Measurements from ENCODE around the gene RAD1.

The RAD1 gene

DNA sequence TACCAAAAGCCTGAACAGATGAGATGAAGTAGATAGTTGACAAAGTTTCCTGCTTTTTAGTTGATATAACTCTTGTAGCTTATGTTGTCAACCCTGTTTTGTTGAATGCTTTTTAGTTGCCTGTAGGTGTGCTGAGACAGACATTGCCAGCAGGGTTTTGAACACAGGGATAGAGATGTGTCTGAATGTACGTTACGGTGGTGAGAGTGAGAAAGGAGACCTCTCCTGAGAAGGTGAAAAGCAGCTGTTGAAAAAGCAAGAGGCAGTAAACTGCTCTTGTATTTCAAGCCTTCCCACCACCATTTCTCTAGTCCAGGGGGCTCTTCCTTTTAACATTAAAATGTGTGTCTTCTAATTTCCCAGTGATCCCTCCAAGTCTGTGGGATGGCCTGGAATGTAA, 28.7 kb upstream of the RAD1 start:
- ChIA-PET POLR2A (ENCODE audit: low non-redundant PET) (no interaction called here), CTCF (no interaction called here)
- H3K27ac ChIP-seq = no peak overlapping the region
- TF ChIP-seq, protein P1, sequence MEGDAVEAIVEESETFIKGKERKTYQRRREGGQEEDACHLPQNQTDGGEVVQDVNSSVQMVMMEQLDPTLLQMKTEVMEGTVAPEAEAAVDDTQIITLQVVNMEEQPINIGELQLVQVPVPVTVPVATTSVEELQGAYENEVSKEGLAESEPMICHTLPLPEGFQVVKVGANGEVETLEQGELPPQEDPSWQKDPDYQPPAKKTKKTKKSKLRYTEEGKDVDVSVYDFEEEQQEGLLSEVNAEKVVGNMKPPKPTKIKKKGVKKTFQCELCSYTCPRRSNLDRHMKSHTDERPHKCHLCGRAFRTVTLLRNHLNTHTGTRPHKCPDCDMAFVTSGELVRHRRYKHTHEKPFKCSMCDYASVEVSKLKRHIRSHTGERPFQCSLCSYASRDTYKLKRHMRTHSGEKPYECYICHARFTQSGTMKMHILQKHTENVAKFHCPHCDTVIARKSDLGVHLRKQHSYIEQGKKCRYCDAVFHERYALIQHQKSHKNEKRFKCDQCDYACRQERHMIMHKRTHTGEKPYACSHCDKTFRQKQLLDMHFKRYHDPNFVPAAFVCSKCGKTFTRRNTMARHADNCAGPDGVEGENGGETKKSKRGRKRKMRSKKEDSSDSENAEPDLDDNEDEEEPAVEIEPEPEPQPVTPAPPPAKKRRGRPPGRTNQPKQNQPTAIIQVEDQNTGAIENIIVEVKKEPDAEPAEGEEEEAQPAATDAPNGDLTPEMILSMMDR (conservative IDR thresholded peaks at IDR 0.05; ENCODE audit: low read depth) = no peak
- DNase-seq (ENCODE audit: low spot score) = no peak

DNA sequence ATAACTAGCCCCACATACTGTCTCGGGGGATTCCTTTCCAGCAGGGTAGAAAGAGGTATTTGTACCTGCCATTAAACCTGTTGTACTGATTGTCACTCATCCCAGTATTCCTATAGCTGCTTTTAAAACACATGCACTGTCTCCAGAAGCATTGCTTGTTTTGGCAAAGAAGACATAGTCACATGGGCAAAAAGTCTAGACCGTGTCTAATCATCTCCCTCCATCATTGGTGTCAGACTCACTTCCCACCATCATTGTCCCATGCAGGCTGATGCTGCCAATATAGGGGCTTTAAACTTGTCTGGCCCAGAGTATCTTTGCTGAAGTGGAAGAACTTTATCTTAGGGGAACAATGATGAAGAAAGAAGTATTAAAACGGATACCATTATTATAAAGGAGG, 26.6 kb upstream of the RAD1 start:
- POLR2A ChIA-PET (ENCODE audit: low non-redundant PET) = no interaction called here
- CTCF ChIA-PET = interaction anchor here (0.7 kb wide), 1 partner anchor 445 kb away, joined by 4 read pairs; no protein-coding TSS in a partner anchor
- no peak for DNase-seq (ENCODE audit: low spot score)
- TF ChIP-seq, protein P1 (conservative IDR thresholded peaks at IDR 0.05; ENCODE audit: low read depth) = no peak
- H3K27ac ChIP-seq = no peak overlapping the region

DNA sequence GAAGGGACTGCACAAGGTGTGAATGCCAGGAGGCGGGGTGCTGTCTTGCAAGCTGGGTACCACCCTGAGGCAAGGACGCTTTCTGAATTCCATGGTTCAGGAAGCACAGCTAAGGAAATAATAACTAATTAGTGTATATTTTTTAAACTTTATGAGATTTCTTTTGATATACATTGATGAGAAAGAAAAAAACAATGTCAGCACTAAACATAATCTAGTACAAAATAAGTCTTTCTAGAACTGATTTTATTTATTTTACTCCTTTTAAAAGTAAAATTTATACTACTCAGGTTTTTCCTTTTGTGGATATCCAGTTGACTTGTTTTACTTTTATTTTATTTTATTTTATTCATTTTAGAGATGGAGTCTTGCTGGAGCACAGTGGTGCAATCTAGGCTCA, 17.6 kb upstream of the RAD1 start:
- TF ChIP-seq, protein P1 (conservative IDR thresholded peaks at IDR 0.05; ENCODE audit: low read depth) = no peak
- ChIA-PET CTCF (no interaction called here), POLR2A (ENCODE audit: low non-redundant PET) (no interaction called here)
- no peak for DNase-seq (ENCODE audit: low spot score)
- no peak overlapping the region for H3K27ac ChIP-seq

DNA sequence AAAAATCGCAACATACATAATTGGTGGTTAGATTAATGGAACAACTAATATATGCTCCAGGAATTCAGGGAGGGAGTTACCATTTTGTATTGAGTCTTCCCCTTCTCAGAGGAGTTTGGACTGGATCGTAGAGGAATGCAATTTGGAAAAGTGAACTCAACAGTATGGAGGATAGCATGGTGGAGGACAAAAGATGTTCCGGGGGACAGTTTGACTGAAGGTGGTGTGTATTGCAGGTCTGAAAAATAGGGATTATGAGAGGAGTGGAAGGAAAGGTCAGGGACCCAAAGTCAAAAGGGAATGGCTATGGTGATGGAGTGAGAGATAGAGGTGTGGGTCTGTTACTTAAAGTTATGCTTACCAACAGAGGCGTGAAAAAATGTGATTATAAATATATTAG, 15.6 kb upstream of the RAD1 start:
- TF ChIP-seq, protein P1 (conservative IDR thresholded peaks at IDR 0.05; ENCODE audit: low read depth) = no peak
- POLR2A ChIA-PET (ENCODE audit: low non-redundant PET) = interaction anchor here (0.7 to 1.7 kb wide), 2 partner anchors 15 to 337 kb away, joined by 3 to 6 read pairs; partner anchors contain the start of genes BRIX1 and RAD1
- DNase-seq (ENCODE audit: low spot score) = no peak
- CTCF ChIA-PET = no interaction called here
- H3K27ac ChIP-seq = no peak overlapping the region

DNA sequence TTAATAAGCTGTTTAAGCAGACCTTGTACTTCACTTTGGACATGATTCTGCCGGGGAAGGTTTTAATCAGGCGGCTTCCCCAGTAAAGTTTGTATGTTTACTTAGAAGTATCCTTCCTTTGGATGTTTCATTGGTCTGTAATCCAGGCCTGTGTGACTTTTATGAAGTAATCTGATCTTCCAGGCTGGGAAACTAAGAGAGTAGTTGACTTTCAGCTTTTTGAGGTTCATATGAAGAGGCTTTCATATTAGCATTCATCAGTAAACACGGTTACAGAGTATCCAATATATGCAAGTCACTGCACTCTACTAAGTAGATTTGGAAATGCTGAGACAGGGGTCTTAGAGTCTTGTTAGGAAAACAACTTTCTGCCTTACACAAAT, 15.1 kb upstream of the RAD1 start:
- TF ChIP-seq, protein P1 (conservative IDR thresholded peaks at IDR 0.05; ENCODE audit: low read depth) = no peak
- CTCF ChIA-PET = no interaction called here
- no peak for DNase-seq (ENCODE audit: low spot score)

DNA sequence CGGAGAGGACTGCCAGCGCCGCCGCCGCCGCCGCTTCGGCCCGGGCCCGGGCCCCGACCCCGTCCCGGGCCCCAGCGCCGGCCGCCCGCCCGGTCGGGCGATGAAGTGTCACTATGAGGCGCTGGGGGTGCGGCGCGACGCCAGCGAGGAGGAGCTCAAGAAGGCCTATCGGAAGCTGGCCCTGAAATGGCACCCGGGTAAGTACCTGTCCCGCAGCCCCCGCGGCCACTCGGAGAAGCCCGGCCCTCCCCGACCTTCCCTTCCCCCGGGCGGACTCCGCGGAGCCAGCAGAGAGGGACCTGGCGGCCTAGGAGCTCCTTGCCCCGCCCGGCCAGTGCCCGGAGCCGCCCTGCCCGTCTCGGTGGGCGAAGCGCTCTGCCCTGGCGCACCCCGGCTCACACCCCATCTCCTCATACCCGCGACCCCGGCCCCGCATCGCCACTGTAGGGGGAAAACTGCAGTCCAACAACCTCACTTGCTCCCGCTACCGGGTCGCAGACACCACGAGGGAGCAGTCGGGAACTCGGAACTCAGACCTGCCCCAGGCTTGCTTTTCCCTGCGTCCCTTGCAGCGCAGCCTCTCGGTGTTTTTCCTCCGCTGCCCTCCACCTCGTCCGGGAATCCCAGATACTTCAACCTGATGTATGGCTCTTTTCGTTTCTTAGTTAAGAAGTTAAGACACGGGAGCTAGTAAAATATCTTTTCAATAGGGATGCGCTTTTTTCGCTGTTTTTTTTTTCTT, 14.6 kb upstream of the RAD1 start:
- ChIA-PET POLR2A (ENCODE audit: low non-redundant PET) (interaction anchor here (0.7 to 1.7 kb wide), 3 partner anchors 12 to 336 kb away, joined by 3 to 6 read pairs (median 4); partner anchors contain the start of genes BRIX1 and RAD1), CTCF (interaction anchor here (0.6 to 0.7 kb wide), 3 partner anchors 49 to 454 kb away, joined by 3 to 4 read pairs (median 3); no protein-coding TSS in a partner anchor)
- TF ChIP-seq, protein P1 (conservative IDR thresholded peaks at IDR 0.05; ENCODE audit: low read depth) = no peak
- H3K27ac ChIP-seq = peak overlapping the region; percentile 95
- DNase-seq (ENCODE audit: low spot score) = peak; percentile 64

More for the DNA sequence above, 15.1 kb upstream of the RAD1 start:
- H3K27ac ChIP-seq = peak overlapping the region; percentile 95
- POLR2A ChIA-PET (ENCODE audit: low non-redundant PET) = interaction anchor here (0.7 to 1.7 kb wide), 2 partner anchors 15 to 337 kb away, joined by 3 to 6 read pairs; partner anchors contain the start of genes BRIX1 and RAD1
